Trophoblast cell (in vitro differentiated cells and primary cell): ENCODE data around the gene PRPSAP2. TPM values are rescaled to one million over a fixed set of nuclear protein-coding genes. Genes with fewer than 3 reads are reported as not detected.
"Not testable (repeated sequence)": the region's sequence is repeated elsewhere in the genome, so short reads cannot be mapped to it uniquely, and the experiment has no call there.

Experiments used
- DNase-seq, 2 donors: peaks; one replicate each; pipeline ENCODE4 v3.0.0-alpha.2; 2016
- H2AFZ ChIP-seq: 2 replicates; pipeline ENCODE4 v1.6.1; 2013; ENCODE audit warnings: low read length, moderate library complexity, mild to moderate bottlenecking; ENCODE audit not compliant: insufficient read depth, poor library complexity
- H2AK5ac ChIP-seq: 2 replicates; pipeline ENCODE4 v1.6.1; 2013; ENCODE audit warnings: mild to moderate bottlenecking, low read length
- H2BK120ac ChIP-seq: 2 replicates; pipeline ENCODE4 v1.6.1; 2013; ENCODE audit warnings: low read length, mild to moderate bottlenecking, moderate library complexity; ENCODE audit not compliant: insufficient read depth, poor library complexity
- H2BK12ac ChIP-seq: 2 replicates; pipeline ENCODE4 v1.6.1; 2013; ENCODE audit warnings: mild to moderate bottlenecking, low read length, moderate library complexity
- H2BK5ac ChIP-seq: 2 replicates; pipeline ENCODE4 v1.6.1; 2013; ENCODE audit warnings: low read length, low read depth, moderate library complexity, mild to moderate bottlenecking; ENCODE audit not compliant: poor library complexity
- H3K14ac ChIP-seq: 2 replicates; pipeline ENCODE4 v1.6.1; 2013; ENCODE audit warnings: mild to moderate bottlenecking, low read length
- H3K18ac ChIP-seq: 2 replicates; pipeline ENCODE4 v1.6.1; 2013; ENCODE audit warnings: mild to moderate bottlenecking, low read length
- H3K23ac ChIP-seq: 2 replicates; pipeline ENCODE4 v1.6.1; 2013; ENCODE audit warnings: low read length
- H3K27ac ChIP-seq: 2 replicates; pipeline ENCODE4 v1.5.1; 2013; ENCODE audit warnings: low read depth, mild to moderate bottlenecking, inconsistent platforms, low read length, moderate library complexity
- H3K27me3 ChIP-seq: 2 replicates; pipeline ENCODE4 v1.6.1; 2013; ENCODE audit warnings: inconsistent platforms, mild to moderate bottlenecking, low read length, moderate library complexity; ENCODE audit not compliant: insufficient read depth
- H3K36me3 ChIP-seq, 2 experiments: 1 replicate in 1 of 2; 2 replicates in 1 of 2; pipeline ENCODE4 v1.6.1; 2013; ENCODE audit warnings: low read length in 2 of 2, mild to moderate bottlenecking in 2 of 2, moderate library complexity in 1 of 2; ENCODE audit not compliant: insufficient read depth in 2 of 2, control insufficient read depth in 1 of 2
- H3K4ac ChIP-seq: 2 replicates; pipeline ENCODE4 v1.6.1; 2013; ENCODE audit warnings: low read depth, mild to moderate bottlenecking, low read length, moderate library complexity
- H3K4me1 ChIP-seq, 2 experiments: 1 replicate in 1 of 2; 2 replicates in 1 of 2; pipeline ENCODE4 v1.6.1; 2013; ENCODE audit warnings: low read length in 2 of 2, mild to moderate bottlenecking in 2 of 2, moderate library complexity in 1 of 2; ENCODE audit not compliant: insufficient read depth in 2 of 2, control insufficient read depth in 1 of 2
- H3K4me2 ChIP-seq: 2 replicates; pipeline ENCODE4 v1.6.1; 2013; ENCODE audit warnings: inconsistent platforms, mild to moderate bottlenecking, low read length, moderate library complexity
- H3K4me3 ChIP-seq: 2 replicates; pipeline ENCODE4 v1.5.1; 2013; ENCODE audit warnings: mild to moderate bottlenecking, low read depth, low read length, inconsistent platforms
- H3K79me1 ChIP-seq: one replicate; pipeline ENCODE4 v1.6.1; 2013; ENCODE audit warnings: low read length
- H3K79me2 ChIP-seq: 2 replicates; pipeline ENCODE4 v1.6.1; 2013; ENCODE audit warnings: low read length, mild to moderate bottlenecking; ENCODE audit not compliant: control insufficient read depth, insufficient read depth, poor library complexity
- H3K9ac ChIP-seq: 2 replicates; pipeline ENCODE4 v1.6.1; 2013; ENCODE audit warnings: mild to moderate bottlenecking, low read length
- H3K9me3 ChIP-seq: 2 replicates; pipeline ENCODE4 v1.6.1; 2013; ENCODE audit warnings: low read depth, mild to moderate bottlenecking, control low read depth, inconsistent platforms, low read length; ENCODE audit not compliant: insufficient read depth
- H4K12ac ChIP-seq: 2 replicates; pipeline ENCODE4 v1.6.1; 2013; ENCODE audit warnings: low read depth, mild to moderate bottlenecking, low read length, moderate library complexity
- H4K8ac ChIP-seq: 2 replicates; pipeline ENCODE4 v1.6.1; 2013; ENCODE audit warnings: low read depth, mild to moderate bottlenecking, low read length, moderate library complexity
- H4K91ac ChIP-seq: one replicate; pipeline ENCODE4 v1.6.1; 2013; ENCODE audit warnings: low read depth, mild to moderate bottlenecking, low read length, moderate library complexity
- WGBS: extraction: QIAGEN DNeasy Blood & Tissue Kit; methylation state at CpG from one replicate; pipeline ENCODE4 v1.1.7; 2013; ENCODE audit warnings: missing lambda C conversion rate; ENCODE audit not compliant: insufficient read length, insufficient coverage; ENCODE audit errors: extremely low coverage; 5-methylcytosine and 5-hydroxymethylcytosine counted together
- polyA plus RNA-seq: library from polyadenylated mRNA; stranded (reverse); fragments of 200-250 nt; gene quantifications from 2 replicates; pipeline ENCODE4 v1.2.3, GENCODE V29; 2013

PRPSAP2 gene, protein sequence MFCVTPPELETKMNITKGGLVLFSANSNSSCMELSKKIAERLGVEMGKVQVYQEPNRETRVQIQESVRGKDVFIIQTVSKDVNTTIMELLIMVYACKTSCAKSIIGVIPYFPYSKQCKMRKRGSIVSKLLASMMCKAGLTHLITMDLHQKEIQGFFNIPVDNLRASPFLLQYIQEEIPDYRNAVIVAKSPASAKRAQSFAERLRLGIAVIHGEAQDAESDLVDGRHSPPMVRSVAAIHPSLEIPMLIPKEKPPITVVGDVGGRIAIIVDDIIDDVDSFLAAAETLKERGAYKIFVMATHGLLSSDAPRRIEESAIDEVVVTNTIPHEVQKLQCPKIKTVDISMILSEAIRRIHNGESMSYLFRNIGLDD
- 23.2 and 23.5 TPM in 2 replicates for polyA plus RNA-seq

DNA sequence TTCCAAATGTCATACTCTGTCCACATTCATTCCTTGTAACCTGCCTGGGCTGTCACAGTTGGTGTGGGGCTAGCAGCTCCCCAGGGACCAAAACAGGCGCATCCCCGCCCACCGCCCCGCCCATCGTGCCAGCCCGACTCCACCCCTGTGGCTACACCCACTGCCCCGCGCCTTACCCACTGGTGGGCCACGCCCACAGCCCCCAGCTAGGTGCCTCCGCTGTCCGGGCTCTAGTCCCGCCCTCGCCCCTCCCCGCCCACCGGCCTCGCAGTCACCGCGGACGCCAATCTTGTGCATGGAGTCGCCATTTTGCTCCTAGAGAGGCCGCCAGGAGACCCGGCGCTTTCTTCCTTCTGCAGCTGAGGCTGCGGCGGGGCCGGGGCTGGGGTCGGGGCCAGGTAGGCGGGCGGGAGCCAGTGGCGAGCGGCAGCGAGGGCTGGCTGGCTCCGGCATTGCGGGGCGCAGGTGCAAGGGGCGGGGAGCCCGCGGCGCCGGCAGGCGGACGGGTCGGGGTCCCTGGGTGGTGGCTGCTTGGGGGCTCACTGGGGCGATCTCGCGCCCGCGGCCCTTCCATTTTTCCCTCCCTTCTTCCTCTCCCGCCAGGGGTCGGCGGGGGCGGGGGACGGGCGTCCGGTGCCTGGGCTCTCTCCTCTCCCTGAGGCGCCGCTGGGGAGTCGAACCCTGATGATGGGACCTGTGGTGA, at the start of gene PRPSAP2:
Gene PRPSAP2, plus strand, starts transcription at position 268 of the 703 bp plus-strand sequence. CDS start 7,703 bp downstream, outside the sequence.
- H2BK12ac ChIP-seq = no peak within 1 kb of the TSS
- H3K79me1 ChIP-seq = peaks cover 6% of the 10 kb centered on the region
- peak within 1 kb of the TSS; percentile 81 for H2BK5ac ChIP-seq
- H3K4me3 ChIP-seq = peak within 1 kb of the TSS; percentile 96
- peak within 1 kb of the TSS; percentile 84 for H4K8ac ChIP-seq
- peak within 1 kb of the TSS; percentile 55 for H4K91ac ChIP-seq
- no CpG with 5 or more reads among the region's 58 CpGs for WGBS
- H3K18ac ChIP-seq = peak within 1 kb of the TSS; percentile 94
- H2AK5ac ChIP-seq = no peak within 1 kb of the TSS
- H3K9ac ChIP-seq = peak within 1 kb of the TSS; percentile 77
- peak within 1 kb of the TSS; percentile 88 for H4K12ac ChIP-seq
- H3K14ac ChIP-seq = peak within 1 kb of the TSS; percentile 72
- H3K23ac ChIP-seq = no peak within 1 kb of the TSS
- no peaks in the 10 kb centered on the region for H3K36me3 ChIP-seq
- no peaks in the 10 kb centered on the region for H3K27me3 ChIP-seq
- H3K27ac ChIP-seq = peak within 1 kb of the TSS; percentile 79
- peak within 1 kb of the TSS; percentile 95 for H2BK120ac ChIP-seq
- H2AFZ ChIP-seq = peak within 1 kb of the TSS; percentile 30
- peak within 1 kb of the TSS; percentile 78 for H3K4me2 ChIP-seq
- peaks cover 0 to 3% of the 10 kb centered on the region in 2 experiments for H3K4me1 ChIP-seq
- no peaks in the 10 kb centered on the region for H3K9me3 ChIP-seq
- H3K4ac ChIP-seq = peak within 1 kb of the TSS; percentile 85
- H3K79me2 ChIP-seq = peaks cover 3% of the 10 kb centered on the region
- peak; percentile 93 to 96 for DNase-seq

- H3K18ac ChIP-seq, H3K79me2 ChIP-seq, H3K4me2 ChIP-seq, H3K36me3 ChIP-seq, H3K14ac ChIP-seq, DNase-seq, H3K4me3 ChIP-seq, H4K91ac ChIP-seq, H3K9ac ChIP-seq, H2BK12ac ChIP-seq, H3K23ac ChIP-seq, H2BK5ac ChIP-seq, H3K27me3 ChIP-seq, H2BK120ac ChIP-seq, H2AK5ac ChIP-seq, H3K4ac ChIP-seq, H4K8ac ChIP-seq, H4K12ac ChIP-seq, H3K9me3 ChIP-seq, H3K79me1 ChIP-seq, H3K4me1 ChIP-seq, H3K27ac ChIP-seq, H2AFZ ChIP-seq: not testable (repeated sequence)
- no CpG with 5 or more reads among the region's 3 CpGs for WGBS
Observed at GRCh38 chr17:18815924-18816323, 42.0 kb upstream of the PRPSAP2 start.

DNA sequence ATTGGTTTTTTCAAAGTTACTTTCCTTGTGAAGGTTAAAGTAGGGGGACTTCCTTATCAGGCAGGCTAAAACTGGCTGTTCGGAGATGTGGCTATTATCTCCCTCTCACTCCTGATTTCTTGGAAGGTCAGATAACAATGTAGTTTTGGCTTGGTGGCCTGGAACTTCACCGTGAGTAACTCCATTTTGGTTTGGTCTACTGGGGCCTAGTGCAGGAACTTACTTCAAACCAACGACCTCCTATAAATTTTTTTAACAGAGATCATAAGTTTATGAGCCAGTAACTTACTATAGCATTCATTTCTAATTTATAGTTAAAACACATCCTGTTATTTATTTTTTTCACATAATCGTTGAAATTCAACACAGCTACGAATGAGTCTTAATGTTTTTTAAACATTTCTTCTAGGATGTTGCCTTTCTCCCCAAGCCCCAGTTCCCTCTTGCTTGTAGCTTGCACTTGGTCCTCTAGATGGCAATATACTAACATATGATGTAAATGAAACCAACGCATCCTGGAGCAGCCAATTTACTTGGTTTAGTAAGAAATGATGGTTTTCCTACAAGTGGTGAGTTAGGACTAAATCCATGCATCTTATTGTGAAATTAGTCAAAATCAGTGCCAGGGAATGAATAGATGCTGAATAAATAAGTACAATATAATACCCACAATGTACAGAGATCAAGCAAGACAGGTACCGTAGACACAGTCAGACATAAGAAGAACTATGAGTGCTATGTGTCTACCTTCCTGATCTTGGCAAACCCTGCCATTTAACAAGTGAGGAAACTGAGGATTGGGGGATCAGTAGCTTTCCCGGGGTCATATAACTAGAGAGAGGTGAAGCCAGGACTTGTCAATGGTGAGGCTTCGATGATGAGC, 41.2 kb upstream of the PRPSAP2 start:
- not testable (repeated sequence) for H3K27ac ChIP-seq, H2BK120ac ChIP-seq, H3K4me2 ChIP-seq, H4K8ac ChIP-seq, H3K4me3 ChIP-seq, H2AFZ ChIP-seq, H3K18ac ChIP-seq, H3K79me1 ChIP-seq, H3K9ac ChIP-seq, H3K4me1 ChIP-seq, H4K91ac ChIP-seq, H3K27me3 ChIP-seq, H3K14ac ChIP-seq, H2AK5ac ChIP-seq, H3K4ac ChIP-seq, H3K79me2 ChIP-seq, H4K12ac ChIP-seq, H2BK12ac ChIP-seq, H3K9me3 ChIP-seq, H2BK5ac ChIP-seq, H3K23ac ChIP-seq, H3K36me3 ChIP-seq
- peak; percentile 51 to 83 for DNase-seq
- no CpG with 5 or more reads among the region's 9 CpGs for WGBS

DNA sequence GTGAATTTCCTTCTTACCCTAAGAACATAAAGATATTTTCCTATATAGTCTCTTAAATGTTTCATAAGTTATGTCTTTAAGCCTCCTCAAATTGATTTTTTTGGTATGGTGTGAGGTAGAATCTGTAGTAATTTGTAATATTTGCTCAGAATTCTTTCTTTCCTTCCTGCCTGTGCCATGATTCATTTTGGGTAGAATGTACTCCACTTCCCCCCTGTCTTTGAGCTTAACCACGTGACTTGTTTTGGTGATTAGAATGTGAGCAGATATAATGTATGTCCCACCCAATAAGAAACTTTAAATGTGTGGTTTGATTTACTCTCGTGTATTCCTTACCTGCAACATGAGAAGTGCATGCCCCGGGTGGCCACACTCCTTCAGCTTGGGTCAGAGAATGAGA, 36.5 kb upstream of the PRPSAP2 start:
- H3K4me1 ChIP-seq, H3K36me3 ChIP-seq, H3K27me3 ChIP-seq, H4K91ac ChIP-seq, H4K12ac ChIP-seq, H3K79me2 ChIP-seq, H3K79me1 ChIP-seq, H2BK5ac ChIP-seq, H3K18ac ChIP-seq, H3K9me3 ChIP-seq, H2AK5ac ChIP-seq, H3K4me2 ChIP-seq, H2AFZ ChIP-seq, H3K4me3 ChIP-seq, H3K9ac ChIP-seq, H3K4ac ChIP-seq, H3K27ac ChIP-seq, H4K8ac ChIP-seq, H2BK12ac ChIP-seq, H2BK120ac ChIP-seq, H3K14ac ChIP-seq, H3K23ac ChIP-seq: not testable (repeated sequence)
- no CpG with 5 or more reads among the region's 3 CpGs for WGBS
- peak in 1 of 2 donors; percentile 34 for DNase-seq
